HFFc6 (cell line): Measurements from ENCODE around the gene TYW1B. TPM values are rescaled to one million over a fixed set of nuclear protein-coding genes. Genes with fewer than 3 reads are reported as not detected.
"Not testable (repeated sequence)": the region's sequence is repeated elsewhere in the genome, so short reads cannot be mapped to it uniquely, and the experiment has no call there.

Experiments
- DNase-seq: peaks from one replicate; pipeline ENCODE4 v3.0.0-alpha.2; 2018
- H3K27ac Mint-ChIP-seq: 2 replicates; pipeline ENCODE4 v1.8.0; 2020; ENCODE audit warnings: mild to moderate bottlenecking, mixed read lengths
- H3K27me3 Mint-ChIP-seq: 2 replicates; pipeline ENCODE4 v1.8.0; 2021; ENCODE audit warnings: mild to moderate bottlenecking, moderate library complexity, mixed read lengths; ENCODE audit not compliant: insufficient read depth
- H3K36me3 Mint-ChIP-seq: 2 replicates; pipeline ENCODE4 v1.8.0; 2021; ENCODE audit warnings: low read depth, mixed read lengths
- H3K4me1 Mint-ChIP-seq: 2 replicates; pipeline ENCODE4 v1.8.0; 2020; ENCODE audit warnings: low read depth, mixed read lengths
- H3K4me3 Mint-ChIP-seq: 2 replicates; pipeline ENCODE4 v1.8.0; 2020; ENCODE audit warnings: mild to moderate bottlenecking, moderate library complexity, mixed read lengths
- H3K9me3 Mint-ChIP-seq: 2 replicates; pipeline ENCODE4 v1.8.0; 2020; ENCODE audit warnings: mild to moderate bottlenecking, mixed read lengths
- CTCF ChIP-seq: fragments of 200-600 bp; sonication (generic); IDR thresholded peaks from 2 replicates; pipeline ENCODE4 v1.5.0; 2021; ENCODE audit warnings: antibody characterized with exemption, mild to moderate bottlenecking
- total RNA-seq, 6 experiments: library from RNA; stranded (reverse); fragmentation: NEBNext Ultra II Directional; extraction: Animal tissue kit (Norgen Biotek cat#: 25700); gene quantifications; 2 replicates in 1 of 6; 3 replicates in 5 of 6; pipeline ENCODE4 v1.2.3, GENCODE V29; 2021

The TYW1B gene
- total RNA-seq, 6 experiments from 2014 or later = 3.0 to 3.9 (median 3.6) TPM

GRCh38 chr7:72739716-72740115 is 88.3 kb downstream of the TYW1B start:
- H3K27ac Mint-ChIP-seq, DNase-seq, H3K27me3 Mint-ChIP-seq, H3K4me3 Mint-ChIP-seq: not testable (repeated sequence)
- Mint-ChIP-seq H3K4me1 (peaks cover 11% of the 10 kb centered on the region), H3K36me3 (peaks cover 24% of the 10 kb centered on the region), H3K9me3 (peaks cover 23% of the 10 kb centered on the region)

GRCh38 chr7:72735855-72736254 is 92.1 kb downstream of the TYW1B start:
- not testable (repeated sequence) for H3K4me3 Mint-ChIP-seq

GRCh38 chr7:72730815-72731214 is 97.2 kb downstream of the TYW1B start:
- H3K9me3 Mint-ChIP-seq = peaks cover 27% of the 10 kb centered on the region
- DNase-seq, H3K4me1 Mint-ChIP-seq: not testable (repeated sequence)

More at GRCh38 chr7:72735855-72736254, 92.1 kb downstream of the TYW1B start:
- Mint-ChIP-seq H3K9me3 (peaks cover 33% of the 10 kb centered on the region), H3K36me3 (peaks cover 38% of the 10 kb centered on the region)
- H3K27me3 Mint-ChIP-seq, H3K4me1 Mint-ChIP-seq, H3K27ac Mint-ChIP-seq, DNase-seq: not testable (repeated sequence)

GRCh38 chr7:72730384-72730783 is 97.6 kb downstream of the TYW1B start:
- H3K27me3 Mint-ChIP-seq, DNase-seq, H3K27ac Mint-ChIP-seq, H3K4me3 Mint-ChIP-seq, H3K4me1 Mint-ChIP-seq: not testable (repeated sequence)
- H3K36me3 Mint-ChIP-seq = peaks cover 38% of the 10 kb centered on the region
- peaks cover 22% of the 10 kb centered on the region for H3K9me3 Mint-ChIP-seq

More at GRCh38 chr7:72730815-72731214, 97.2 kb downstream of the TYW1B start:
- not testable (repeated sequence) for H3K27ac Mint-ChIP-seq, H3K27me3 Mint-ChIP-seq, H3K4me3 Mint-ChIP-seq
- peaks cover 39% of the 10 kb centered on the region for H3K36me3 Mint-ChIP-seq

- H3K36me3 Mint-ChIP-seq = peaks cover 27% of the 10 kb centered on the region
- H3K4me1 Mint-ChIP-seq, H3K9me3 Mint-ChIP-seq, H3K27ac Mint-ChIP-seq, DNase-seq, H3K27me3 Mint-ChIP-seq, H3K4me3 Mint-ChIP-seq: not testable (repeated sequence)
Observed at GRCh38 chr7:72729130-72729529, 98.9 kb downstream of the TYW1B start.

- H3K27ac Mint-ChIP-seq, H3K4me3 Mint-ChIP-seq, DNase-seq, H3K27me3 Mint-ChIP-seq, H3K36me3 Mint-ChIP-seq, H3K9me3 Mint-ChIP-seq, H3K4me1 Mint-ChIP-seq: not testable (repeated sequence)
Observed at GRCh38 chr7:72722694-72723093, 105.3 kb downstream of the TYW1B start.

- not testable (repeated sequence) for H3K4me3 Mint-ChIP-seq, H3K9me3 Mint-ChIP-seq, H3K27me3 Mint-ChIP-seq, H3K27ac Mint-ChIP-seq, H3K4me1 Mint-ChIP-seq, H3K36me3 Mint-ChIP-seq, DNase-seq
Observed at GRCh38 chr7:72720890-72721289, 107.1 kb downstream of the TYW1B start.

- H3K4me1 Mint-ChIP-seq, H3K36me3 Mint-ChIP-seq, H3K27me3 Mint-ChIP-seq, H3K9me3 Mint-ChIP-seq, H3K4me3 Mint-ChIP-seq: not testable (repeated sequence)
- peak overlapping the region; percentile 58; the same call in 1 of the 2 replicates for H3K27ac Mint-ChIP-seq
- peak; percentile 16 for DNase-seq
Observed at GRCh38 chr7:72717252-72717774, 110.7 kb downstream of the TYW1B start.

GRCh38 chr7:72711927-72712326 is 116.1 kb downstream of the TYW1B start:
- Mint-ChIP-seq H3K36me3 (peaks cover 13% of the 10 kb centered on the region), H3K4me1 (peaks cover 12% of the 10 kb centered on the region)
- not testable (repeated sequence) for H3K4me3 Mint-ChIP-seq, H3K9me3 Mint-ChIP-seq, H3K27me3 Mint-ChIP-seq, H3K27ac Mint-ChIP-seq, DNase-seq

GRCh38 chr7:72710983-72711382 is 117.0 kb downstream of the TYW1B start:
- no peak for DNase-seq
- no peak overlapping the region for H3K27ac Mint-ChIP-seq
- peaks cover 1% of the 10 kb centered on the region; the same call in 1 of the 2 replicates for H3K27me3 Mint-ChIP-seq
- no peaks in the 10 kb centered on the region for H3K9me3 Mint-ChIP-seq
- H3K4me3 Mint-ChIP-seq = no peak overlapping the region
- peaks cover 13% of the 10 kb centered on the region for H3K36me3 Mint-ChIP-seq
- TF ChIP-seq CTCF = no peak
- peaks cover 12% of the 10 kb centered on the region for H3K4me1 Mint-ChIP-seq
